HS-5 (cell line): ENCODE data around the gene ALOX15.
"Not testable (repeated sequence)": the region's sequence is repeated elsewhere in the genome, so short reads cannot be mapped to it uniquely, and the experiment has no call there.

Experiments used
- DNase-seq: peaks from one replicate; pipeline ENCODE4 v3.0.0-alpha.2; 2012; ENCODE audit warnings: low read depth

Gene ALOX15

DNA sequence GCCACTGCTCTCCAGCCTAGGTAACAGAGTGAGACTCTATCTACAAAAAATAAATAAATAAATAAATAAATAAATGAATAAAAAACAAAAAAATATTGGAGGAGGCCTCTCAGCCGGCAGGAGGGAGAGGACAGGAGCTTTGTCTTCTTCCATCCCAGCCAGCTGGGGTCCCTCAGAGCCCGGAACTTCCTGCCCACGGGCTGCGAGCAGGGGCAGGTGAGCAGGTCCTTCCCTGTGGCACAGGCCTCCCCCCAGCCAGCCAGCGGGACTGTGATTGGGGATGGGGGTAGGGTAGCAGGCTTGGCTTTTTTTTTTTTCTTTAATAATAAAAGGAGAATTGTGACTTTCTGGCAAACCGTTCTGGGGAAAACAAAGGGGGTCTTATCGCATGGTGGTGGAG is 47.1 kb downstream of the ALOX15 start:
- no peak for DNase-seq

GRCh38 chr17:4593021-4593421 is 48.5 kb downstream of the ALOX15 start:
- no peak for DNase-seq

GRCh38 chr17:4592240-4593005 is 49.1 kb downstream of the ALOX15 start:
- no peak for DNase-seq

GRCh38 chr17:4591529-4591928 is 49.9 kb downstream of the ALOX15 start:
- no peak for DNase-seq

GRCh38 chr17:4590981-4591453 is 50.5 kb downstream of the ALOX15 start:
- DNase-seq, result no peak

DNA sequence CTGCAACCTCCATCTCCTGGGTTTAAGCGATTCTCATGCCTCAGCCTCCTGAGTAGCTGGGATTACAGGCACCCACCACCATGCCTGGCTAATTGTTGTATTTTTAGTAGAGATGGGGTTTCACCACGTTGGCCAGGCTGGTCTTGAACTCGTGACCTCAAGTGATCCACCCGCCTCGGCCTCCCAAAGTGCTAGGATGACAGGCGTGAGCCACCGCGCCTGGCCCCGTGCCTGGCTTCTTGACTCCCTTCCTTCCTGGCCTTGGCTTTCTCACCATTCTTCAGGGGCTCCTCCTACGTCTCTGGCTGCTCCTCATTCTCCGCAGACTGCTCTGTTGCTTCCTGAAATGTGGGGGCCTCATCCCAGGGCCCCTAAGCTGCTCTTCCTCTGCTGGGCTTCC is 51.4 kb downstream of the ALOX15 start:
- not testable (repeated sequence) for DNase-seq

- no peak for DNase-seq
These were observed 52.4 kb downstream of the ALOX15 start for GRCh38 chr17:4588898-4589625.

DNA sequence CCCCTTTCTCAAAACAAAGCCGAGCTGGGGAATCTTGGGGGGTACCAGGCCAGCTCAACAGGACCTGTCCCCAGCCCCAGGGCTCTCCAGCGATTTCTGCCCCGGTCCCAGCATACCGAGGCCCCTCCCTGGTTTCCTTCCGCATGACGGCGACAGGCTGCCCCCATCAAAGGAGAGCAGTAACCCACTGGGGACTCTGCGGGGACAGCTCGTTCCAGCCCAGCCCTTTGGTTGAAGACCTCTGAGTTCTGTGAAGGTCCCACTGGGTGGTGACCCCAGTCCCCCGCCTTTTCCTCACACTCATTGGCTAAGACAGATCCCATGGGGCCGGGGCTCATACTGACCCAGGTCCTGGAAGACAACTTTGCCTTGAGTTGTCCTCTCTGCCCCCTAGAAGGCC is 53.1 kb downstream of the ALOX15 start:
- DNase-seq, result no peak

GRCh38 chr17:4587803-4588202 is 53.7 kb downstream of the ALOX15 start:
- no peak for DNase-seq

GRCh38 chr17:4587195-4587594 is 54.3 kb downstream of the ALOX15 start:
- no peak for DNase-seq

- no peak for DNase-seq
These were observed 55.4 kb downstream of the ALOX15 start for GRCh38 chr17:4586043-4586442.

DNA sequence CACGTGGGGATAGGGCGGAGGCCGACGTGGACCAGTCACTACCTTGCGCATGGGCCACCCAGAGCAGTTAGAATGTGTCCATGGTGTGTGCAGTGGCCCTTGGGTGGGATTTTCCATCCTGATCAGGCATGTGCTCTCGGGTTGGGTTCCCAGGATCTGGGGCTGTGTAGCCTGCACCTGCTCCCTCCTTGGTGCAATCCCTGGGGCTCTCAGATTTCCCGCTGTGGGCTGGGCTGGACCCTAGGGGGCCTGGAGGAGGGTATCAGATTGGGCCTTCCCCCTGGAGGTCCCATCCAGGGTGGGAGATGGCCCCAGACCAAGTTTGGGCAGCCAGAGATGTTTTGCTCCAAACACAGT is 55.9 kb downstream of the ALOX15 start:
- no peak for DNase-seq

DNA sequence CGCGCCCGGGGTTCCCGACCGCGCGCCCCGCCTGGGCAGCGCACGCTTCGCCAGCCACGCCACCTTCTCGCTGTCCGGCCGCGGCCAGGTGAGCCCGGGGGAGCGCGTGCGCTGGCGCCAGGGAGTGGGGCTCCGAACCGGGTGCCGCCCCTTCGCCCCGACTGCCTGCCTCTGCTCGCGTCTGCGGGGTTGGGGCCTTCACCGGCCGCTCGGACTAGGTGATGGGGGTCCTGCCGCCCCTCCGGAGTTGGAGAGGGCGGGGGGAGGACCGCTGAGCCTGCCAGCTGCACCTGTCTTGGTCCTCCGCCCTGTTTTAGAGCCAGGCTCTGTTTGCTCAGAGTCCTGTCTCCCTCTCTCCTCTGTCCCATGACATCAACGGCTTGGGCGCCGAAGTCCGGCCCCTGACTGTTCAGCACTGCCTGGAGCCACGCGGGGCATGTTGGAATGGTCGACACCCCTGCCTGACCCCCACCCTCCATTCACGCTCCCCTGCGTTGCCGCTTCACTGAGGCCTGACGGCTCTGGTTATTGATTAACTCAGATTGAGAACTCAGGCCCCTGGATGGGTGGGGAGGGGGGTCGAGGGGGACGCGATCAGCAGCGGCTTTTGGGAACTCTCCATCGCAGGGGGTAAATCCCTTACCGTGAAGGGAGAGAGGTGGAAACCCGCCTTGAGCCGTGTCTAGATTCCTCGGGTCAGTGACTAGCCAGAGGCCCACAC is 56.4 kb downstream of the ALOX15 start:
- DNase-seq, result no peak

GRCh38 chr17:4584101-4584916 is 57.2 kb downstream of the ALOX15 start, which contains the start of gene SMTNL2:
Gene SMTNL2 (plus strand): TSS chr17:4584529. CDS start chr17:4584606, 77 bp downstream.
- no peak for DNase-seq

- no peak for DNase-seq
These were observed 57.7 kb downstream of the ALOX15 start for GRCh38 chr17:4583782-4584100.

GRCh38 chr17:4583206-4583605 is 58.3 kb downstream of the ALOX15 start:
- no peak for DNase-seq

DNA sequence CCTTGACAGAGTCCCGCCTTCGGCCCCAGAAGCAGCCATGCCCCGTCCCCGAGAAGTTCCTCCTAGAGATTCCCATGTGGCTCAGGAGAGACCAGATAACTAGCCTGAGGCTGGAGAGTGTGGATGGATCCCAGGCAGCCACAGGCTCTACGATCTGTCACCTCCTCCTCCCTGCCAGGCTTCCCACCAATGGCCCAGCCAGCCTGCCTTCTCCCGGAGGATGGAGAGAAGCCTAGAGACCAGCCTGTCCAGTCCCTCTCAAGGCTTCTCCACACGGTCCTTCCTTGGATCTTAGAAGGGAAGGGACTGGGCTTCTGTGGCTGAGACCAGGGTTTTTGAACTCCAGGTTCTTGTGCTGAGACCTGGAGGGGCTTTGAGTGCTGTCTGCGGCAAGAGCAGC is 58.8 kb downstream of the ALOX15 start:
- no peak for DNase-seq

DNA sequence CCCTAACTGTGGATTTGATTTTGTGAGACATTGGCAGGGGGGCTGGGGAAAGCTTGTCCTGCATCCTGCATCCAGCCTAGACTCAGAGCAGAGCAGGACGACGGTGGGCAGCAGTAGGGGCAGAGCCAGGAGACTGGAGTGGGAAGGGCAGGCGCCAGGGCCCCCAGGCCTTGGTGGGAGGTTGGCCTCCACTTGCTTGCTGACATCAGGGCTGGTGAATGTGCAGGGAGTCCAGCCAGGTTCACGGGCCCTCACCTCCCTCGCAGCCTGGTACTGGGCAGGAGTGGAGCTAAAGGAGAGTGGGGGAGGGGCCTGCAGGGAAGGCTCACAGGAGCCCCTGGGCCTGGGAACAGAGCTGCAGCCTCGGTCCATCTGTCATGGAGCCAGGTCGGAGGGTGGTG is 59.4 kb downstream of the ALOX15 start:
- no peak for DNase-seq
